Coronary artery (tissue), 2 donors: Measurements from ENCODE around the gene ZEB2.

Experiments used
- DNase-seq: peaks from one replicate; pipeline ENCODE4 v3.0.0-alpha.2; 2017; ENCODE audit warnings: low spot score
- H3K27ac ChIP-seq, 2 donors: fragments of 200-600 bp; sonication (generic); one replicate each; pipeline ENCODE4 v1.5.1; 2016 to 2019
- H3K4me3 ChIP-seq: fragments of 200-600 bp; sonication (generic); 2 replicates; pipeline ENCODE4 v1.5.1; 2016; ENCODE audit warnings: mild to moderate bottlenecking, moderate library complexity
- TF ChIP-seq, protein P1 (sequence below): fragments of 200-600 bp; sonication (generic); IDR thresholded peaks from one replicate; pipeline ENCODE4 v1.5.1; 2019; ENCODE audit warnings: antibody characterized with exemption

The ZEB2 gene

DNA sequence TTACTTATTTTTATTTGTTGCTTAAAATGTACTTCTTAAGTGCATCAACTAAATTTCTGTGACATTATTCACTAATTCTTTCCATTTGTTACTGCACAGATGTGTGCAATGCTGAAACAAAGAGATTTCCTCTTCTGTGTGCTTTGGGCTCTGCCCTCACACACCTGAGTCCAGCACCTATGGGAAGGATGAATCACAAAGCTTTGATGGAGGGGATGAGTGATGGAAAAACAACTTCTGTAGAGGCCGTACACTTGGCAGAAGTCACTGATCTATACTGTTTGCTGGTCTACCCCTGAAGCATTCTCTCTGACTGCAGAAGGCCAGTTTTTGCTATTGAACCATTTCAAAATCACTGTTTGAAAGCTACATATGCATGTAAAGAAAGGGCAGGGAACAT, 178.4 kb downstream of the ZEB2 start:
- TF ChIP-seq, protein P1, sequence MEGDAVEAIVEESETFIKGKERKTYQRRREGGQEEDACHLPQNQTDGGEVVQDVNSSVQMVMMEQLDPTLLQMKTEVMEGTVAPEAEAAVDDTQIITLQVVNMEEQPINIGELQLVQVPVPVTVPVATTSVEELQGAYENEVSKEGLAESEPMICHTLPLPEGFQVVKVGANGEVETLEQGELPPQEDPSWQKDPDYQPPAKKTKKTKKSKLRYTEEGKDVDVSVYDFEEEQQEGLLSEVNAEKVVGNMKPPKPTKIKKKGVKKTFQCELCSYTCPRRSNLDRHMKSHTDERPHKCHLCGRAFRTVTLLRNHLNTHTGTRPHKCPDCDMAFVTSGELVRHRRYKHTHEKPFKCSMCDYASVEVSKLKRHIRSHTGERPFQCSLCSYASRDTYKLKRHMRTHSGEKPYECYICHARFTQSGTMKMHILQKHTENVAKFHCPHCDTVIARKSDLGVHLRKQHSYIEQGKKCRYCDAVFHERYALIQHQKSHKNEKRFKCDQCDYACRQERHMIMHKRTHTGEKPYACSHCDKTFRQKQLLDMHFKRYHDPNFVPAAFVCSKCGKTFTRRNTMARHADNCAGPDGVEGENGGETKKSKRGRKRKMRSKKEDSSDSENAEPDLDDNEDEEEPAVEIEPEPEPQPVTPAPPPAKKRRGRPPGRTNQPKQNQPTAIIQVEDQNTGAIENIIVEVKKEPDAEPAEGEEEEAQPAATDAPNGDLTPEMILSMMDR, result no peak
- Histone ChIP-seq H3K27ac (no peak overlapping the region), H3K4me3 (no peak overlapping the region)
- DNase-seq, result no peak

DNA sequence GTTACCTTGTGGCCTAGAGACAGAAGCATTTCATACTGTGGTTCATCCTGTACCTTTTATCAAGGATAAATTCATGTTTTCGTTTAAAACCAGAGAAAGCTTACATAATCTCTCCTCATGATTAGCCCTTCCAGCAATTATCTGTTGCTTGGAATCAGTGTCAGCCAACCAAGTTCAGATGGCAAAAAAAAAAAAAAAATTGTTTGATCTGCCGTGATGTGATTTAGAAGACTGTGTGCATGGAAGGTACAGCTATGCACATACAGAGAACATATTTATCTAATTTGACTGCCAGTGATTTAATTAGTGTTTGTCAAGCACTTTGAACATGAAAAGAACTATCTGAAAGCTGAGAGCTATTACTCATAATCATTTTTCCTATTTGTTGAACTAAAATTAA, 180.9 kb downstream of the ZEB2 start:
- Histone ChIP-seq H3K4me3 (no peak overlapping the region), H3K27ac (no peak overlapping the region)
- TF ChIP-seq, protein P1, result no peak
- DNase-seq, result no peak

DNA sequence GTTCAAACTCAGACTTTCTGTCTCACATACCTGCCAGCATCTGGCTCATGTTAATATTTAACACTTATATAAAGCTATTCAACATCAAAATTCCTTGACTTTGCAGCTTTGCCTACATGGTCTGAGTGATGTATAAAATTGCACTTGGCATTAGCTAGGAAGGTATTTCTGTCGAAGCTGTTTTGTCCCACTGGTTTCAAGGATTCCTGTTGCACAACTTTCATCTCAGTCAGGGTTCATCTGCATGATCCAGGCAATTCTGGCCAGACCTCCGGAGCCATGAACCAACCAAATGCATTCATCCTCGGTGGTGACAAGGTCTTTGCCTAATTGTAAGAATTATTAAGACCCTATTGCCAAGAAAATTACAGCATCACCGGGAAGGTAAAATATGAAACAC, 185.4 kb downstream of the ZEB2 start:
- H3K27ac ChIP-seq, result no peak overlapping the region
- H3K4me3 ChIP-seq, result no peak overlapping the region
- TF ChIP-seq, protein P1, result no peak
- DNase-seq, result no peak
